Measurements from ENCODE around the gene TYW5.

DNA sequence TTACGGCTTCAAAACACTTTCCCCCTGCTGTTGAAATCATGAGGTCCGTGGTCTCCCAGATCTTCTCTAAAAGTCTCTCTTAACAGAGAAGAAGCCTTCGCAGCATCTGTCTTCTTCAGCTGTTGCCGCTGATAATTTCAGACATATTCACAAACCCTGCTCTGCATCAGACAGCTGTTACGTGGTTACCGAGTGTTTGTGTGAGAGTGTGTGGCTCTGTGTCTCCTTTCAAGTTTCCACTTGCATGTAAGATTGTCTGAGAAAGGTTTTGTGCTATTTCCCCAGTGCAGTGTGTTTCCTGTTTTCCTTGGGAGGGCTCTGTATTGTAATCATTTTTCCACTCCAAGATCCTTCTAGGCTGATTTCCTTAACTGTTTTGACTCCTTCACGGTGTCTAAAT, 32.9 kb upstream of the TYW5 start:
- TF ChIP-seq EZH2 (IDR thresholded peaks at IDR 0.05; ENCODE audit: low read length, unreplicated experiment) (no peak), EZH2phosphoT487 (IDR thresholded peaks at IDR 0.05; ENCODE audit: borderline replicate concordance, low read length) (no peak)
- TF ChIP-seq, protein P1, sequence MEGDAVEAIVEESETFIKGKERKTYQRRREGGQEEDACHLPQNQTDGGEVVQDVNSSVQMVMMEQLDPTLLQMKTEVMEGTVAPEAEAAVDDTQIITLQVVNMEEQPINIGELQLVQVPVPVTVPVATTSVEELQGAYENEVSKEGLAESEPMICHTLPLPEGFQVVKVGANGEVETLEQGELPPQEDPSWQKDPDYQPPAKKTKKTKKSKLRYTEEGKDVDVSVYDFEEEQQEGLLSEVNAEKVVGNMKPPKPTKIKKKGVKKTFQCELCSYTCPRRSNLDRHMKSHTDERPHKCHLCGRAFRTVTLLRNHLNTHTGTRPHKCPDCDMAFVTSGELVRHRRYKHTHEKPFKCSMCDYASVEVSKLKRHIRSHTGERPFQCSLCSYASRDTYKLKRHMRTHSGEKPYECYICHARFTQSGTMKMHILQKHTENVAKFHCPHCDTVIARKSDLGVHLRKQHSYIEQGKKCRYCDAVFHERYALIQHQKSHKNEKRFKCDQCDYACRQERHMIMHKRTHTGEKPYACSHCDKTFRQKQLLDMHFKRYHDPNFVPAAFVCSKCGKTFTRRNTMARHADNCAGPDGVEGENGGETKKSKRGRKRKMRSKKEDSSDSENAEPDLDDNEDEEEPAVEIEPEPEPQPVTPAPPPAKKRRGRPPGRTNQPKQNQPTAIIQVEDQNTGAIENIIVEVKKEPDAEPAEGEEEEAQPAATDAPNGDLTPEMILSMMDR (conservative IDR thresholded peaks at IDR 0.05; ENCODE audit: low read depth, low read length), result no peak

Measured in PC-3 (cell line).